Duodenal mucosa (tissue), 2 donors: ENCODE results near the gene IGSF21.

ENCODE experiments used
- H3K27ac ChIP-seq: one replicate; pipeline ENCODE4 v1.7.0; 2013; ENCODE audit warnings: low read depth, low read length
- H3K27me3 ChIP-seq, 2 donors: one replicate each; pipeline ENCODE4 v1.7.0; 2013; ENCODE audit warnings: low read length in 2 of 2, control low read depth in 1 of 2; ENCODE audit not compliant: insufficient read depth in 2 of 2, control insufficient read depth in 1 of 2
- H3K36me3 ChIP-seq, 2 donors: one replicate each; pipeline ENCODE4 v1.7.0; 2013; ENCODE audit warnings: low read length in 2 of 2, control low read depth in 1 of 2; ENCODE audit not compliant: insufficient read depth in 2 of 2, control insufficient read depth in 1 of 2
- H3K4me1 ChIP-seq, 2 donors: one replicate each; pipeline ENCODE4 v1.7.0; 2013; ENCODE audit warnings: low read length in 2 of 2, control low read depth in 1 of 2; ENCODE audit not compliant: insufficient read depth in 2 of 2, control insufficient read depth in 1 of 2
- H3K4me3 ChIP-seq, 2 donors: one replicate each; pipeline ENCODE4 v1.7.0; 2013; ENCODE audit warnings: low read length in 2 of 2, low read depth in 1 of 2
- H3K9ac ChIP-seq, 2 donors: one replicate each; pipeline ENCODE4 v1.7.0; 2013; ENCODE audit warnings: low read length in 2 of 2, low read depth in 1 of 2
- H3K9me3 ChIP-seq, 2 donors: one replicate each; pipeline ENCODE4 v1.7.0; 2013; ENCODE audit warnings: low read length in 2 of 2, control low read depth in 1 of 2; ENCODE audit not compliant: control insufficient read depth in 1 of 2

Gene IGSF21

DNA sequence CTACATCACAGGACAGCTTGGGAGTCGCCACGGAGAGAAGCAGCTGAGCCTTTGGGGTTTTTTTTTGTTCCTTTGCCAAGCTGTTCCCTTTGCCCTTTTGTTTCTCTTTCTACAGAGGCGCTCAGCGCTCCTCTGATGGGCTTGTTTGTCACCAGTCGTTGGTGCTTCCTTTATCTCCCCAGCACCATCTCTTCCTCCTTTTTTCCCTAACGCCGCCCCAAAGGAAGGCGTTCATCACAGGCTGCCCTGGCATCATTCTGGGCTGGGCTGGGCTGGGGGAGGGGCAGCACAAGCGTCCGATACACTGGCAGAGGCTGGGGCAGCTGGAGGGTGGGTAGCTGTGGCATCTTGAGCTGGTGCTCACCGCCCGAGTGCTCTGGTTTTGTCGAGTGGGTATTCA, 10.5 kb downstream of the IGSF21 start:
- Histone ChIP-seq H3K27me3 (peaks cover 0 to 1% of the 10 kb centered on the region in 2 donors), H3K27ac (no peak overlapping the region), H3K9ac (no peak overlapping the region), H3K9me3 (no peaks in the 10 kb centered on the region), H3K36me3 (no peaks in the 10 kb centered on the region), H3K4me1 (no peaks in the 10 kb centered on the region), H3K4me3 (no peak overlapping the region)

DNA sequence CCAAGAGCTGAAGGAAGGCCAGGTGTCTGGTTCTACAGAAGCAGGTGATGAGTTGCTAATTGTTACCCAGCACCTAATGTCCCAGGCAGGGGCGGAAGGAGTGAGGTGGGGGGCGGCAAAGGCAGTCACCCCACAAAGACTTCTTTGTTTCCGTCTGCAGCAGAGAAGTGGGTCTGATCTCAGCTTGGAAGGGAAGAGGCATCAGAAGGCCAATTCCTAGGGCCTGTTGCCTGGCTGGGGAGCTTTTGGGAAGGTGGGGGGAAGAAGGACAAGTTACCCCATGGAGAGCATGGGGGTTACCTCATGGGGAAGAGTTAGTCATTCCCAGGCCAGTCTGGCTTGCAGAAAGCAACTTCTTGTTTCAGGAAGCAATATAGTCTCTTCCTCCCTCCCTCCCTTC, 10.9 kb downstream of the IGSF21 start:
- H3K27me3 ChIP-seq = no peaks in the 10 kb centered on the region
- no peak overlapping the region for H3K27ac ChIP-seq
- no peaks in the 10 kb centered on the region for H3K36me3 ChIP-seq
- H3K9ac ChIP-seq = no peak overlapping the region
- no peaks in the 10 kb centered on the region for H3K9me3 ChIP-seq
- no peaks in the 10 kb centered on the region for H3K4me1 ChIP-seq
- no peak overlapping the region for H3K4me3 ChIP-seq

DNA sequence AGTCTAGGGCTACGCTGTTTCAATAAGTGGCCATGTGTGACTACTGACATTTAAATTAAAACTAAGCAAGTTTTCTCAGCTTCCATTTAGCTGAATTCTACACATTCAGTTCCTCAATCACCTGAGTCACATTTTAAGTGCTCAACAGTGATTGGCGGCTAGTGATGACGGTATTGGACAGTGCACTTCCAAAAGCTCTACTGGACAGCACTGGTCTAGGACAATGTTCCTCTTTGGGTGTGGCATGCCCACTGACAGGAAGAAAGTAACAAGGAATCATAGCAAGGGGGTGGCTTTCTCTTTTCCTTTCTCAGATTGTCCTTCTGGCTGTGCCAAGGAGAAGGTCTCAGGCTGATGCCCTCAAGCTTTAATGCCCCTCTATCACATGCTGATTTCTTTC, 11.7 kb downstream of the IGSF21 start:
- H3K27ac ChIP-seq = no peak overlapping the region
- H3K9ac ChIP-seq = no peak overlapping the region
- H3K9me3 ChIP-seq = no peaks in the 10 kb centered on the region
- H3K36me3 ChIP-seq = no peaks in the 10 kb centered on the region
- no peak overlapping the region for H3K4me3 ChIP-seq
- no peaks in the 10 kb centered on the region for H3K27me3 ChIP-seq
- H3K4me1 ChIP-seq = no peaks in the 10 kb centered on the region

DNA sequence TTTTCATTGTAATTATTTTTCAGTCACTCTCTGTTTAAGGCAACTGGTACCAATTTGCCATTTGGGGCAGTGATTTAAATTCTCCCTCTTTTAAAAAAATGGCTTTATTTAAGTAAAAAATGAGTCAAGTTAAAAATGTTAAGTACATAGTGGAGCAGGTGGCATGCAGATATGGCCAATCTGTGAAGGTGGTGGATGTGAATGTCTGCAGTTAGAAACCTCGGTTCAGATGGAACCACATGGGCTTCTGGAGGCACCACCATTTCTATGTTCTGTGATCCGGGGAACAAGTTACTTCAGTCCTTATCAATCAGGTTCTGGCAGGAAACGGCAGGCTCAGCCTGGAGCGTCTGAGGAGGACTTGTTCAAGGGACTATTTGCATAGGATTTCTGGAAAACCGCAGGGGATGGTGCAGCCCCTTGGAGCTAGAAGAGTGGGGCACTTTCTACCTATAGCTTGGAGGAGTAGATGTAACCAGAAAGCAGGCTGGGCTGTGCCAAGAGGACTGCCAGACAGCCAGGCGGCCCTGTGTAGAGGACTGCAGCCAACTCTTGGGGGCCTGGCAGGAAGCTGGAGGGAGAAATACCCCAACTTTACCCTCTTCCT, 12.3 kb downstream of the IGSF21 start:
- Histone ChIP-seq H3K4me3 (no peak overlapping the region), H3K27ac (no peak overlapping the region), H3K27me3 (no peaks in the 10 kb centered on the region), H3K36me3 (no peaks in the 10 kb centered on the region), H3K9me3 (no peaks in the 10 kb centered on the region), H3K4me1 (no peaks in the 10 kb centered on the region), H3K9ac (no peak overlapping the region)

DNA sequence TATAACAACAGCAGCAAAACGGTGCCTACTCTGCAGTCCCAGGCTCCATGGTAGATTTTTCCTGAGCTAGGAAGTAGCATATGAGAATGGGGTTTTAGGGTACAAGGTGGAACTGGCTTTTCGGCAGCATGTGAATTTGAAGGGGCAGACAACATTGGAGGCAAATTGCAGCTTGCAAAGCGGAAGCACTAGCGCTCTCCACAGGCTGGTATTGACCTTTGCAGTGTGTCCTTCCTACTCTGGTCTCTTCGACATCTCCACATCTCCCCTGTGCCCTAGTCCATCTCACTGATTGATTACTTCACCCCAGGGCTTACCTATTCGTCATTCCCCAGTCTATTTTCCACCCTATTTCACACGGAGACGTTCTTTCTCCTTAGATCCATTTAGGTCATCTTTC, 13.0 kb downstream of the IGSF21 start:
- Histone ChIP-seq H3K27me3 (no peaks in the 10 kb centered on the region), H3K9me3 (no peaks in the 10 kb centered on the region), H3K4me1 (no peaks in the 10 kb centered on the region), H3K36me3 (no peaks in the 10 kb centered on the region), H3K9ac (no peak overlapping the region), H3K27ac (no peak overlapping the region), H3K4me3 (no peak overlapping the region)

DNA sequence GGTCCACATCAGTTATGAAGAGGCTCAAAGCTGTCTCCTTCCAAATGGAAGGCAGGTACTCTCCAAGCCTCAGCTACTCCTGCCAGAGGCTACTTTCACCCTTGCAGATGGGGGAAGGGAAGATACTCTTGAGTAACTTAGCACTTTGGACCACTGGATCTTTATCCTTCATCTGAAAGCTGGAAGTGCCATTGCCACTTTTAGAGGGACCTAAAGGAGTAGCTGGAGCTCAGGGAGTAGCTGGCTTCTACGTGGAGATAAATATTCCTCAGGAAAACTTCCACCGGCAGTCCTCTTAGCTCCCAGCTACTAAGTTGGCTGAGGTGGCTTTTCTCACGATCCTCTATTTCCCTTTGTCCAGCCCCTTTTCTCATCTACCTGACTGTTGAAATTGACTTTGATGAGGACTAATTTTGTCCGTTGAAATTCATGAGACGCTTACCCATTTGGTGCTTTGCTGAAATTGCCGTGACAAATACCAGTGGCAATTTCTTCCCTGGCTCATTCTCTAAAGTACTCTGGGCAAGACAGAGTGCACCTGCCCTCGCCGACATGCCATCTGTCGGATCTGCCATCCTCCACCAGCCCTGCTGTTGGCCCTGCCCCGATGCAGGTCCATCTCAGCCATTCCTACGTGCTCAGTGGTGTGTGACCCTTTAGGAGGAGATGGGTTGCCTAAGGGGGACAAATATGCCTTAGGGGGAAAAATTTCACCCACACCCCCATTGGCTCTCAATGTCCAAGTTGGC, 13.6 kb downstream of the IGSF21 start:
- Histone ChIP-seq H3K9me3 (no peaks in the 10 kb centered on the region), H3K4me3 (no peak overlapping the region), H3K9ac (no peak overlapping the region), H3K27me3 (no peaks in the 10 kb centered on the region), H3K27ac (no peak overlapping the region), H3K36me3 (no peaks in the 10 kb centered on the region), H3K4me1 (no peaks in the 10 kb centered on the region)

DNA sequence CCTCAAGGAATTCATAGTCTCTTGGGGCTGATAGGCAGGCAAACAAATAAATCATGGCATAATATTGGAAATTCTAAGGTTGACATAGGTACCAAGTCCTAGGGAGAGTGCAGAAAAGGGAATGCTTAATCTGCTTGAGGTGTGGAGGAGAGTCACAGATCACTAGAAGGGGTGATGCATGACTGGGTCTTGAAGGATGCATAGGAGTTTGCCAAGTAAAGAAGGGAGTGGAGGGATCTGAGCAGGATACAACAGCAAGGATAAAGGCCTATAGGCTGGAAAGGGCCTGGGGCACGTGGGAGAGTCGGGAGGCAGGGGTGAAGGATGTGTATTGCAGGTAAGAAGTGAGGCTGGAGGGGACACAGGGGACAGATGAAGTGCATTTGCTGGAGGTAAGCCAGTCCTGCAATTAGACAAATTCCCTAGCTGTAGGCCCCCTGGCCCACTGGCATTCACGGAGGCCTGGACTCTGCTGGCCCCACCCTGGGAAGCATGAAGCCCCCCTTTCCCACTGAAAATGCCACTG, 15.9 kb downstream of the IGSF21 start:
- Histone ChIP-seq H3K9me3 (no peaks in the 10 kb centered on the region), H3K4me3 (no peak overlapping the region), H3K27me3 (no peaks in the 10 kb centered on the region), H3K4me1 (no peaks in the 10 kb centered on the region), H3K36me3 (no peaks in the 10 kb centered on the region), H3K27ac (no peak overlapping the region), H3K9ac (no peak overlapping the region)

DNA sequence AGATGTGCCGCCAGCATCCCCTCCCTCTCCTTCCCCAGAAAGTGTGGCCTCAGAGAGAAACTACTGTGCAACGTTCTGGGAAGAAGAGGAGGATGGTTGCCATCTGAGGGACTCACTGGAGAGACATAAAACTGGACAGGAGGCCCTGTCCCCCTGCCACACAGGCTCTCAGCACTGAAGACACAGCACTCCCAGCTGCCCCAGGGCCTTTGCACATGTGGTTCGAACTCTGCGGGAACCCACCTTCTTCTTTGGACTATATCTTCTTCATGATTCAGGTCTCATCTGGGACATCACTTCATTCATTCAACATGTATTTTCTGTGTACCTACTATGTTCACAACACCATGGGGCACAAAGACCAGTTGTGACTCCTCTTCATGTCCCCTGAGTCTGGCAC, 17.4 kb downstream of the IGSF21 start:
- no peaks in the 10 kb centered on the region for H3K9me3 ChIP-seq
- no peaks in the 10 kb centered on the region for H3K27me3 ChIP-seq
- H3K36me3 ChIP-seq = no peaks in the 10 kb centered on the region
- no peak overlapping the region for H3K4me3 ChIP-seq
- H3K27ac ChIP-seq = no peak overlapping the region
- no peak overlapping the region for H3K9ac ChIP-seq
- H3K4me1 ChIP-seq = no peaks in the 10 kb centered on the region

DNA sequence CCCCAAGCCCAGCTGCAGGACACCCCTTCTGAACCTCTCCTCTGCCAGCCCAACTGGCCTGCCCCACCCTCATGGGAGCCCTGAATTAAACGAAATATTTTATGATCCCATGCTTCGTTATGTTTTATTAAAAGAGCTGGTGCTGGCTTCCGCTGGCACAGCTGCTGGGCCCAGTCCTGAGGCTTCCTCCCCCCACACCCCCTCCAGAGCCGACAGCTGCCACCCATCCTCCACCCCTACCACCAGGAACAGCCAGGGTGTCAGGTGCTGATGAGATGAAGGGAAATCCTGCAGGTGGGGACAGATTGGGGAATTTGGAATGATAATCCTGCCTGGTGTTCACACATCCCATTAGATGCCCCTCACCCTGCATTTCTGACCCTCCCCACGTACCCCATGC, 19.0 kb downstream of the IGSF21 start:
- Histone ChIP-seq H3K36me3 (no peaks in the 10 kb centered on the region), H3K4me3 (no peak overlapping the region), H3K9me3 (no peaks in the 10 kb centered on the region), H3K4me1 (no peaks in the 10 kb centered on the region), H3K27ac (no peak overlapping the region), H3K9ac (no peak overlapping the region), H3K27me3 (no peaks in the 10 kb centered on the region)

DNA sequence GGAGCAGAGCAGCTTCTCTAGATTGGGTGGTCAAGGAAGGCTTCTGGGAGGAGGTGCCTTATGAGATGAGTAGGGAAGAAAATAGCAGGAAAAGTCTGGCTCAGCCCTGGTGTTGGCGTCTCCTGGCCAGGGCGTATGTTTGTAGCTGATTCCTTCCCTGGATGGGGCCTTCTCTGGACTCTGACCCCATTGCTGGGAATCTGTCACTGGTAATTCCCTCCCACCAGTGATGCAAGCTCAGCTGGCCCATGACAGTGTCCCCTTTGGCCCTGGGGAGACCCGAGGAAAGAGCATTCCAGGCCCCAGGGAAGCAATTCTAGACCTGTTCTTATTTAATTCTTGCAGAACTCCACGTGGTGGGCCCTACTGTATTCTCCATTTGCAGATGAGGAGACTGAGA, 20.7 kb downstream of the IGSF21 start:
- H3K4me1 ChIP-seq = no peaks in the 10 kb centered on the region
- H3K9me3 ChIP-seq = no peaks in the 10 kb centered on the region
- H3K4me3 ChIP-seq = no peak overlapping the region
- no peaks in the 10 kb centered on the region for H3K27me3 ChIP-seq
- no peaks in the 10 kb centered on the region for H3K36me3 ChIP-seq
- no peak overlapping the region for H3K9ac ChIP-seq
- H3K27ac ChIP-seq = no peak overlapping the region
